Adipocyte (in vitro differentiated cells): ENCODE results near the gene NIPAL3.
"Not testable (repeated sequence)": the region's sequence is repeated elsewhere in the genome, so short reads cannot be mapped to it uniquely, and the experiment has no call there.

ENCODE experiments used
- DNase-seq: peaks from one replicate; pipeline ENCODE4 v3.0.0-alpha.2; 2015; ENCODE audit warnings: low read depth
- H3K27me3 ChIP-seq: replicated peaks from 2 replicates; pipeline ENCODE4 v1.7.0; 2013; ENCODE audit warnings: mild to moderate bottlenecking, low read length, moderate library complexity; ENCODE audit not compliant: control insufficient read depth, insufficient read depth
- H3K36me3 ChIP-seq: 2 replicates; pipeline ENCODE4 v1.7.0; 2013; ENCODE audit warnings: low read length, mild to moderate bottlenecking, moderate library complexity; ENCODE audit not compliant: control insufficient read depth, insufficient read depth, severe bottlenecking
- H3K4me1 ChIP-seq: 2 replicates; pipeline ENCODE4 v1.7.0; 2013; ENCODE audit warnings: mild to moderate bottlenecking, low read length, moderate library complexity; ENCODE audit not compliant: control insufficient read depth, insufficient read depth
- H3K4me3 ChIP-seq: 2 replicates; pipeline ENCODE4 v1.7.0; 2013; ENCODE audit warnings: mild to moderate bottlenecking, low read length, moderate library complexity
- H3K9ac ChIP-seq: 2 replicates; pipeline ENCODE4 v1.7.0; 2013; ENCODE audit warnings: mild to moderate bottlenecking, low read length, moderate library complexity
- H3K9me3 ChIP-seq: 2 replicates; pipeline ENCODE4 v1.7.0; 2013; ENCODE audit warnings: mild to moderate bottlenecking, low read length, moderate library complexity; ENCODE audit not compliant: control insufficient read depth

NIPAL3 gene

DNA sequence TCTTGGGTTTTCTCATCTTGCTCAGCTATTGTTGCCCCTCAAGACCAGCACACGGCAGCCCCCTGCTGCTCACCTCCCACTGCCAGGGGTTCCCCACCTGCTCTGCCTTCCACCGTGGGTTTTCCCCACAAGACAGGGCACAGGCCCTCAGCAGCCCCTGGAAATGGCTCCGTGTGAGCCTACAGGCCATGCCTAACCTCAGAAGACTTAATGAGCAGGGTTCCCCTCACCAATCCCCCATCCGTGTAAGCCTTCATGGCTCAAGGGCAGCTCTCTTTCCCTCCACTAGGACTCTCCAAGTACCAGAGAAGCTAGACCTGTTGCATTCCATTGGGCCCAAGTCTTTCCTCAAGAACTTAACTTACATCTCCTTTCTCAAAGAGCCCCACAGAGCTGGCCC is 68.6 kb downstream of the NIPAL3 start:
- Histone ChIP-seq H3K4me3 (no peak overlapping the region), H3K9ac (no peak overlapping the region), H3K36me3 (no peaks in the 10 kb centered on the region), H3K27me3 (peaks cover 4% of the 10 kb centered on the region), H3K9me3 (no peaks in the 10 kb centered on the region), H3K4me1 (no peaks in the 10 kb centered on the region)
- no peak for DNase-seq

DNA sequence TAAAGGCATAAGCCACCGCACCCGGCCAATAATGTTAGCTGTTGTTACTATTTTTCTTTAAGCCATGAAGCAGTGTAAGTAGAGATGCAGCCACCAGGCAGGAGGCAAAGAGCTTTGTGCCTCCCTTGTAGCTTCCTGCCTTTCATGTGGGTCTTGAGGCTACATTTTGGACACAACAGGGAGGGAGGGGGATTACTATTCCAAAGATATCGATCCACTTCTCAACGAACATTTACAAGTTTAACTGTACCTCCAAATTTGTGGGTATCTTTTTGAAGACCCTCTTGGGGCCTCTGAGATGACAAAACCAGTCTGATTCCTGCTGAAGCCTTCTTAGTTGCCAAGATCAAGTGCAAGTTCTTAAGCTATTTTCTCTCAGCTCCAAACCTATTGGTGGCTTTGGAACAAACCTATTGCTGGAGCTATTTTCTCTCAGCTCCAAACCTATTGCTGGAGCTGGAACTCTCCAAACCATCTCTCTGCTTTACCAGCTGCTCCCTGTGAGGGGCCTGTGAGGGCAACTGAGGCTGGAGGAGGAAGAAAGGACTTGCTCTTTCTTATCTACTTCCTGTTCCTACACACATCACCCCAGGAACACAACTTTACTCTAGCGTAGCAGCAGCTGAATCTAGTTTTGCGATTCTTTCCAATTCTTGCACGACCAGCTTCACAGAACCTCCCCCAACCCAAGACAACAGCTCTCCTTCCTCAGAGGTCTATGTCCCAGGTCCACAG is 70.9 kb downstream of the NIPAL3 start:
- no peak overlapping the region for H3K4me3 ChIP-seq
- H3K9ac ChIP-seq = no peak overlapping the region
- H3K9me3 ChIP-seq = peaks cover 5% of the 10 kb centered on the region
- no peaks in the 10 kb centered on the region for H3K36me3 ChIP-seq
- H3K27me3 ChIP-seq = peaks cover 17% of the 10 kb centered on the region
- no peak for DNase-seq
- peaks cover under 1% of the 10 kb centered on the region for H3K4me1 ChIP-seq

DNA sequence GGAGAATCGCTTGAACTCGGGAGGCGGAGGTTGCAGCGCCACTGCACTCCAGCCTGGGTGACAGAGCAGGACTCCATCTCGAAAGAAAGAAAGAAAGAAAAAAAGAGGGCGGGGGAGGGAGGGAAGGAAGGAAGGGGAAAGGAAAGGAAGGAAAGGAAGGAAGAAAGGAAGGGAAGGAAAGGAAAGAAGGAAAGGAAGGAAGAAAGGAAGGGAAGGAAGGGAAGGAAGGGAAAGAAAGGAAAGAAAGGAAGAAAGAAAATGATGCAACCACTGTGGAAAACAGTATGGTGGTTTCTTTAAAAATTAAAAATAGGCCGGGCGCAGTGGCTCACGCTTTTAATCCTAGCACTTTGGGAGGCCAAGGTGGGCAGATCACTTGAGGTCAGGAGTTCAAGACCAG is 71.9 kb downstream of the NIPAL3 start:
- Histone ChIP-seq H3K4me3 (no peak overlapping the region), H3K9ac (no peak overlapping the region), H3K9me3 (peaks cover 5% of the 10 kb centered on the region), H3K27me3 (peaks cover 17% of the 10 kb centered on the region), H3K4me1 (peaks cover 3% of the 10 kb centered on the region), H3K36me3 (no peaks in the 10 kb centered on the region)
- no peak for DNase-seq

GRCh38 chr1:24488159-24488558 is 72.6 kb downstream of the NIPAL3 start:
- H3K27me3 ChIP-seq = peaks cover 20% of the 10 kb centered on the region
- H3K9me3 ChIP-seq, H3K9ac ChIP-seq, H3K4me3 ChIP-seq, DNase-seq, H3K4me1 ChIP-seq, H3K36me3 ChIP-seq: not testable (repeated sequence)

DNA sequence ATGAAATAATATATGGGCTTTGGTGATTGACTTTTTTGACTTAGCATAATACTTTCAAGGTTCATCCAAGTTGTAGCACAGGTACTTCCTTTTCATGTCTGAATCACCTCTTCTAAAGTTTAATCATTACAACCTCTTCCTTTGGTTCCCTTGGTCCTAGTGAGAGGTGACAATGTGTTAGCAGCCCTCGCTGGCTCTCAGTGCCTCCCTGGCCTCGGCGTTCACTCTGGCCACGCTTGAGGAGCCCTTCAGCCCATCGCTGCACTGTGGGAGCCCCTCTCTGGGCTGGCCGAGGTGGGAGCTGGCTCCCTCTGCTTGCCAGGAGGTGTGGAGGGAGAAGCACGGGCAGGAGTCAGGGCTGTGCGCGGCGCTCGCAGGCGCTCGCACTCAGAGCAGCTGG is 74.1 kb downstream of the NIPAL3 start:
- Histone ChIP-seq H3K9me3 (peaks cover 5% of the 10 kb centered on the region), H3K4me3 (no peak overlapping the region), H3K27me3 (peaks cover 20% of the 10 kb centered on the region), H3K36me3 (no peaks in the 10 kb centered on the region), H3K4me1 (peaks cover 3% of the 10 kb centered on the region), H3K9ac (no peak overlapping the region)
- no peak for DNase-seq

DNA sequence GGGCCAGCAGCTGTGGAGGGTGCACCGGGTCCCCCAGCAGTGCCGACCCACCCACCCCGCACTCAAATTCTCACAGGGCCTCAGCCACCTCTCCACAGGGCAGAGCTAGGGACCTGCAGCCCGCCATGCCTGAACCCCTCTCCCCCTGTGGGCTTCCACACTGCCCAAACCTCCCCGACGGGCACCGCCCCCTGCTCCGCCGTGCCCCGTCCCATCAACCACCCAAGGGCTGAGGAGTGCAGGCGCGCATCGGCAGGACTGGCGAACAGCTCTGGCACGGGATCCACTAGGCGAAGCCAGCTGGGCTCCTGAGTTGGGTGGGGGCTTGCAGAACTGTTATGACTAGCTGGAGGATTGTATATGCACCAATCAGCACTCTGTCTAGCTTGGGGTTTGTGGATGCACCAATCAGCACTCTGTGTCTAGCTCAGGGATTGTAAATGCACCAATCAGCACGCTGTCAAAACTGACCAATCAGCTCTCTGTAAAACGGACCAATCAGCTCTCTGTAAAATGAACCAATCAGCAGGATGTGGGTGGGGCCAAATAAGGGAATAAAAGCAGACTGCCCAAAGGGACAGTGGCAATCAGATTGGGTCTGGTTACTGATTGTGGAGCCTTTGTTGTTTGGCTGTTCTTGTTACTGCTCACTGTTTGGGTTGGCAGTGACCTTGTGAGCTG is 74.6 kb downstream of the NIPAL3 start:
- H3K36me3 ChIP-seq = no peaks in the 10 kb centered on the region
- DNase-seq = no peak
- peaks cover 20% of the 10 kb centered on the region for H3K27me3 ChIP-seq
- no peak overlapping the region for H3K9ac ChIP-seq
- H3K9me3 ChIP-seq = peaks cover 5% of the 10 kb centered on the region
- peaks cover 3% of the 10 kb centered on the region for H3K4me1 ChIP-seq
- no peak overlapping the region for H3K4me3 ChIP-seq

GRCh38 chr1:24491577-24492360 is 76.2 kb downstream of the NIPAL3 start:
- Histone ChIP-seq H3K4me1 (peaks cover 3% of the 10 kb centered on the region), H3K27me3 (peaks cover 25% of the 10 kb centered on the region), H3K9ac (no peak overlapping the region), H3K4me3 (no peak overlapping the region), H3K9me3 (peaks cover 11% of the 10 kb centered on the region), H3K36me3 (no peaks in the 10 kb centered on the region)
- DNase-seq = peak; percentile 31

- Histone ChIP-seq H3K9me3 (peaks cover 11% of the 10 kb centered on the region), H3K27me3 (peaks cover 24% of the 10 kb centered on the region)
- not testable (repeated sequence) for H3K36me3 ChIP-seq, H3K4me3 ChIP-seq, H3K9ac ChIP-seq, H3K4me1 ChIP-seq, DNase-seq
These were observed 77.3 kb downstream of the NIPAL3 start for GRCh38 chr1:24492935-24493334.

GRCh38 chr1:24493785-24494184 is 78.2 kb downstream of the NIPAL3 start:
- H3K4me1 ChIP-seq = peaks cover 3% of the 10 kb centered on the region
- H3K36me3 ChIP-seq = no peaks in the 10 kb centered on the region
- H3K9me3 ChIP-seq = peaks cover 11% of the 10 kb centered on the region
- no peak overlapping the region for H3K4me3 ChIP-seq
- H3K9ac ChIP-seq = no peak overlapping the region
- peaks cover 24% of the 10 kb centered on the region for H3K27me3 ChIP-seq
- DNase-seq = no peak

DNA sequence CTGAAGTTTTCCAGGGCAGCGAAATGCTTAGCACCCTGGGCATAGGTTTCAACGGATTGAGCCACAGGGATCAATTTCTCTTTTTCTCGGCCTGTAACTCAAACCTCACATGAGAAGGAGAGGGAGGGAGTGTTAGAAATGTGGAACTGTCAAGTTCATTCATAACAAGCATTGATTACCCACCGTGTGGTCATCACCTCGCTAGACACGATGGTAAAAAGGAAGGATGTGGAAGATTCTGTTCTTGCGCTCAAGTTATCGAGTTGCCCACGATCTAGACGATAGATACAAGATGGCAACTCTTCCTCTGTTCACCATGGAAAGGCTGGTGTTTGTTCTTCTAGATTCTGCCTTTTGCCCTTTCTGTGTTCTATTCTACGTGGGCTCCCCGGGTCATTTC is 83.0 kb downstream of the NIPAL3 start:
- H3K27me3 ChIP-seq = peaks cover 8% of the 10 kb centered on the region
- no peak for DNase-seq
- H3K9ac ChIP-seq = no peak overlapping the region
- H3K4me1 ChIP-seq = no peaks in the 10 kb centered on the region
- H3K36me3 ChIP-seq = no peaks in the 10 kb centered on the region
- no peak overlapping the region for H3K4me3 ChIP-seq
- H3K9me3 ChIP-seq = peaks cover 6% of the 10 kb centered on the region

- Histone ChIP-seq H3K9ac (no peak overlapping the region), H3K27me3 (peaks cover 8% of the 10 kb centered on the region), H3K4me3 (no peak overlapping the region), H3K9me3 (peaks cover 6% of the 10 kb centered on the region), H3K4me1 (no peaks in the 10 kb centered on the region), H3K36me3 (no peaks in the 10 kb centered on the region)
- no peak for DNase-seq
These were observed 84.9 kb downstream of the NIPAL3 start for GRCh38 chr1:24500448-24501048.
